IMR-90 (cell line): Measurements from ENCODE around the gene ACACB.

Experiments used
- CTCF ChIP-seq: conservative IDR thresholded peaks from 2 replicates; pipeline ENCODE4 v1.5.1; 2012; ENCODE audit warnings: mild to moderate bottlenecking, low read depth, low read length, improper control_type of control experiment
- POLR2A ChIP-seq: IDR thresholded peaks from 2 replicates; pipeline ENCODE4 v1.6.1; 2012; ENCODE audit warnings: mild to moderate bottlenecking, low read depth, low read length
- RCOR1 ChIP-seq: IDR thresholded peaks from 2 replicates; pipeline ENCODE4 v1.6.1; 2012; ENCODE audit warnings: mild to moderate bottlenecking, low read length, improper control_type of control experiment; ENCODE audit not compliant: insufficient replicate concordance

- no peak for TF ChIP-seq RCOR1
- TF ChIP-seq POLR2A: no peak
- TF ChIP-seq CTCF: no peak
Observed at GRCh38 chr12:109113661-109114321, 2.6 kb upstream of the ACACB start.
